Measurements from ENCODE around the gene KDM1B. TPM values are rescaled to one million over a fixed set of nuclear protein-coding genes. Genes with fewer than 3 reads are reported as not detected.

The KDM1B gene
- 10.4 and 13.3 TPM in 2 replicates for total RNA-seq

DNA sequence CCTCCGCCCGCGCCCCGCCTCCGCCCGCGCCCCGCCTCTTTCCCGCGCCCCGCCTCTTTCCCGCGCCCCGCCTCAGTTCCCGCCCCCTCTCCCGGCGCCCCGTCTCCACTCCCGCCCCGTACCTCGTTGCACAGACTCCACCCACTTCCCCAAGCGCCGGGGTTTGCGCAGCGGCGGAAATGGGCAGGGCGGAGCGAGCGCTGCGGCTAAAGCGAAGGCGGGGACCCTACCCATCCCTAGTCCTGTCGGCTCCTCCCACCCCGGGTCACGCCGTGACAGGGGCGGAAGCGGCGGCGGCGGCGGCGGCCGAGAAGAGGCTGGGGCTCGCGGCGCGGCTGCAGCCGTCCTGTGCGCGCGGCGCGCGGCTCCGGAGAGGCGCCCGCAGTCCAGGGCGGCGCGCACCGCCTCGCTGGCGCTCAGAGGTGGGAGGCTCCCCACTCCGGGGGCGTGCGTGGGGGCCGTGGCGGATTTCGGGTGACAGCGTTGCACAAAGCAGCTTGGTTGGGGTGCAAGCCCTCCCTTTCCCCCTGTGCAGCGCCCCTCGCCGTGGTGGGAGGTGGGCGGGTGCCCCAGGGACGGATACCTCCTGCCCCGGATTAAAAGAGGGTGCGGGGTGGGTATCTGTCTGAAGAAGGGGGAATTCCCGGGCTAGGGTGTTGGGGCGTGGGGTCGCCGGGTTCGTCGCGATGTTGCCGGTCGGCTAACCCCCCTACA is at the start of gene KDM1B:
Gene KDM1B (plus strand): TSS at position 273 of the 714 bp plus-strand sequence. CDS start 4,474 bp downstream, outside the sequence.

GRCh38 chr6:18122128-18123093 is 32.8 kb upstream of the KDM1B start, which contains the start of gene NHLRC1:
Gene NHLRC1 (minus strand): TSS chr6:18122677. CDS start chr6:18122606, 71 bp downstream.

DNA sequence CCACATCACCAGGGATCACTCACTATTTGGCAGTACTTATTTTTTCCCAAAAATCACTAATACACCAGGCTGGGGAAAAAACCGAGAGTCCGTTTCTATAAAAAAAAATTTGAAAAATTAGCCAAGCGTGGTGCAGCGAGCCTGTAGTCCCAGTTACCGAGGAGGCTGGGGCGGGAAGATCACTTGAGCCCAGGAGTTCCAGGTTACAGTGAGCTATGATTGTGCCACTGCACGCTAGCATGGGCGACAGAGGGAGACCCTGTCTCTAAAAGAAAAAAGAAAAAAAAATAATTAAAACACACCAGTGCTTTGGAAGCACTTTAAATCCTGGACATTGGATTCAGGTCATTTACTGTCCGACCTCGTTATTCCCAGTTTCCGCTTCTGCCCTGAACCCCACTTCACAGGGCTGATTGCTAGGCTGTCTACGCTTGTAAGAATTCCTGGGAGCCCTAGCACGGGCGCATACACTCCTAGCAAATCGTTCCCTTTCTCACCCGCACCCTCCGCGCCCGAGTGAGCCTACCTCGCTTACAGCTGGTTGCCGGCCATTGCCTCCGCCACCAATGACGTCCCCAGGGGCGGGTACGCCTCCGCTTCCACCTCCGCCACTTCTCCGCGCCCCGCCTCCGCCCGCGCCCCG is 594 bp upstream of the KDM1B start, which contains the start of gene TPMT:
Gene TPMT (minus strand): TSS at position 571 of the 643 bp plus-strand sequence. CDS start 5,950 bp downstream, outside the sequence.

GRCh38 chr6:18264219-18264922 is 109.1 kb downstream of the KDM1B start, which contains the start of gene DEK:
Gene DEK (minus strand): TSS chr6:18264530. CDS start chr6:18263987, 543 bp downstream.

Other genes with a start within 250 kb of the KDM1B start
- gene KIF13A, start 167.8 kb upstream of the KDM1B start, total RNA-seq: 18.3 and 21.3 TPM in 2 replicates
- gene NHLRC1, start 32.7 kb upstream of the KDM1B start, total RNA-seq: 0.29 and 2.1 TPM in 2 replicates
- 40.4 and 49.6 TPM in 2 replicates for gene TPMT, start 345 bp upstream of the KDM1B start, total RNA-seq
- gene DEK, start 109.1 kb downstream of the KDM1B start, total RNA-seq: 94.8 and 102 TPM in 2 replicates
- gene RNF144B, start 231.9 kb downstream of the KDM1B start, total RNA-seq: 1.1 and 1.2 TPM in 2 replicates

All from myometrial cell (primary cell).